Neural cell (in vitro differentiated cells): ENCODE results near the gene MRPL32. TPM values are rescaled to one million over a fixed set of nuclear protein-coding genes. Genes with fewer than 3 reads are reported as not detected.

ENCODE experiments used
- H2AFZ ChIP-seq: fragments of 200-600, 300-800 bp; sonication (generic), shearing (Covaris generic); 2 replicates; pipeline ENCODE4 v1.6.0; 2014; ENCODE audit warnings: low read depth, mild to moderate bottlenecking, antibody characterized with exemption, low read length, moderate library complexity
- H3F3A ChIP-seq: fragments of 200-600 bp; shearing (Covaris generic); 2 replicates; pipeline ENCODE4 v1.6.1; 2016; ENCODE audit warnings: mild to moderate bottlenecking, moderate library complexity, mixed read lengths, antibody characterized with exemption, low read length; ENCODE audit not compliant: insufficient read depth, poor library complexity, severe bottlenecking
- H3K27ac ChIP-seq: fragments of 200-600, 300-800 bp; sonication (generic), shearing (Covaris generic); 2 replicates; pipeline ENCODE4 v1.5.1; 2014; ENCODE audit warnings: mild to moderate bottlenecking, low read length, moderate library complexity
- H3K27me3 ChIP-seq: fragments of 300-800, 200-600 bp; sonication (generic), shearing (Covaris generic); 2 replicates; pipeline ENCODE4 v1.6.0; 2014; ENCODE audit warnings: mild to moderate bottlenecking, low read depth, low read length, moderate library complexity; ENCODE audit not compliant: insufficient read depth
- H3K36me3 ChIP-seq: fragments of 300-800, 200-600 bp; sonication (generic), shearing (Covaris generic); 2 replicates; pipeline ENCODE4 v1.5.1; 2014; ENCODE audit warnings: mild to moderate bottlenecking, antibody characterized with exemption, low read length, moderate library complexity; ENCODE audit not compliant: insufficient read depth
- H3K4me2 ChIP-seq: fragments of 300-800, 200-600 bp; sonication (generic), shearing (Covaris generic); 2 replicates; pipeline ENCODE4 v1.6.0; 2014; ENCODE audit warnings: mild to moderate bottlenecking, low read length
- H3K4me3 ChIP-seq: fragments of 300-800, 200-600 bp; sonication (generic), shearing (Covaris generic); 2 replicates; pipeline ENCODE4 v1.5.1; 2014; ENCODE audit warnings: mild to moderate bottlenecking, low read length, moderate library complexity
- H3K79me2 ChIP-seq: fragments of 200-600 bp; shearing (Covaris generic); replicated peaks from 2 replicates; pipeline ENCODE4 v1.6.0; 2014; ENCODE audit warnings: mild to moderate bottlenecking, low read length, moderate library complexity; ENCODE audit not compliant: insufficient read depth
- H3K9ac ChIP-seq: fragments of 300-800, 200-600 bp; sonication (generic), shearing (Covaris generic); 2 replicates; pipeline ENCODE4 v1.6.1; 2016; ENCODE audit warnings: mild to moderate bottlenecking, low read length, mixed read lengths
- H3K9me2 ChIP-seq: fragments of 200-600 bp; shearing (Covaris generic); 2 replicates; pipeline ENCODE4 v1.6.1; 2016; ENCODE audit warnings: mild to moderate bottlenecking, low read length, mixed read lengths; ENCODE audit not compliant: insufficient read depth
- H3K9me3 ChIP-seq: fragments of 200-600, 300-800 bp; sonication (generic), shearing (Covaris generic); 2 replicates; pipeline ENCODE4 v1.6.1; 2016; ENCODE audit warnings: mild to moderate bottlenecking, mixed run types, low read length, moderate library complexity, mixed read lengths
- H4K20me1 ChIP-seq: fragments of 200-600 bp; shearing (Covaris generic); 2 replicates; pipeline ENCODE4 v1.6.1; 2016; ENCODE audit warnings: mild to moderate bottlenecking, mixed run types; ENCODE audit not compliant: insufficient read depth
- EP300 ChIP-seq: fragments of 450-650 bp; conservative IDR thresholded peaks from 2 replicates; pipeline ENCODE4 v1.6.1; 2014; ENCODE audit warnings: antibody characterized with exemption, mild to moderate bottlenecking, moderate library complexity; ENCODE audit not compliant: poor library complexity, severe bottlenecking
- EZH2 ChIP-seq: fragments of 200-600, 300-800 bp; shearing (Covaris generic), sonication (generic); IDR thresholded peaks from 2 replicates; pipeline ENCODE4 v1.6.1; 2014; ENCODE audit warnings: antibody characterized with exemption, low read length, borderline replicate concordance, mild to moderate bottlenecking; ENCODE audit not compliant: insufficient read depth, poor library complexity, severe bottlenecking
- MXI1 ChIP-seq: fragments of 450-650 bp; conservative IDR thresholded peaks from 2 replicates; pipeline ENCODE4 v1.6.1; 2014; ENCODE audit warnings: antibody characterized with exemption, mild to moderate bottlenecking; ENCODE audit not compliant: poor library complexity, severe bottlenecking
- POLR2AphosphoS5 ChIP-seq: IDR thresholded peaks from 2 replicates; pipeline ENCODE4 v1.6.1; 2012
- RAD21 ChIP-seq: fragments of 450-650 bp; conservative IDR thresholded peaks from 2 replicates; pipeline ENCODE4 v1.6.1; 2014; ENCODE audit warnings: antibody characterized with exemption, mild to moderate bottlenecking, moderate library complexity
- REST ChIP-seq: IDR thresholded peaks from 2 replicates; pipeline ENCODE4 v1.6.1; 2012; ENCODE audit warnings: borderline replicate concordance
- SMC3 ChIP-seq: fragments of 450-650 bp; conservative IDR thresholded peaks from 2 replicates; pipeline ENCODE4 v1.6.1; 2014; ENCODE audit warnings: antibody characterized with exemption, mild to moderate bottlenecking, moderate library complexity; ENCODE audit not compliant: poor library complexity
- TAF1 ChIP-seq: IDR thresholded peaks from 2 replicates; pipeline ENCODE4 v1.6.1; 2012; ENCODE audit warnings: low read depth
- polyA plus RNA-seq: library from polyadenylated mRNA; depleted of rRNA; stranded (reverse); fragments of >200 nt; gene quantifications from 2 replicates; pipeline ENCODE4 v1.2.3, GENCODE V29; 2014
- TF ChIP-seq, protein P1 (sequence below): fragments of 450-650 bp; IDR thresholded peaks from 2 replicates; pipeline ENCODE4 v1.5.1; 2014; ENCODE audit warnings: antibody characterized with exemption, mild to moderate bottlenecking, moderate library complexity; ENCODE audit not compliant: poor library complexity, severe bottlenecking

The MRPL32 gene
- polyA plus RNA-seq, 1 donor from 2014 or later: 193 TPM

GRCh38 chr7:42953994-42954393 is 21.8 kb downstream of the MRPL32 start:
- H3K4me3 ChIP-seq: no peak overlapping the region
- H2AFZ ChIP-seq: no peak overlapping the region
- H3F3A ChIP-seq: no peaks in the 10 kb centered on the region
- H3K9me3 ChIP-seq: no peaks in the 10 kb centered on the region
- no peaks in the 10 kb centered on the region for H4K20me1 ChIP-seq
- H3K36me3 ChIP-seq: no peaks in the 10 kb centered on the region
- no peaks in the 10 kb centered on the region for H3K27me3 ChIP-seq
- H3K9ac ChIP-seq: no peak overlapping the region
- H3K4me2 ChIP-seq: no peak overlapping the region
- H3K27ac ChIP-seq: no peak overlapping the region
- no peaks in the 10 kb centered on the region for H3K9me2 ChIP-seq
- no peaks in the 10 kb centered on the region for H3K79me2 ChIP-seq
- TF ChIP-seq MXI1: no peak
- TF ChIP-seq REST: no peak

- Histone ChIP-seq H3K4me2 (no peak overlapping the region), H3K4me3 (no peak overlapping the region), H3K9ac (no peak overlapping the region), H3K9me2 (no peaks in the 10 kb centered on the region), H2AFZ (no peak overlapping the region), H3K36me3 (no peaks in the 10 kb centered on the region), H4K20me1 (no peaks in the 10 kb centered on the region), H3K79me2 (no peaks in the 10 kb centered on the region), H3F3A (no peaks in the 10 kb centered on the region), H3K9me3 (no peaks in the 10 kb centered on the region), H3K27ac (no peak overlapping the region), H3K27me3 (no peaks in the 10 kb centered on the region)
- TF ChIP-seq EZH2 (no peak), TAF1 (no peak), RAD21 (no peak)
These were observed 23.9 kb downstream of the MRPL32 start for GRCh38 chr7:42956062-42956461.

- Histone ChIP-seq H3F3A (no peaks in the 10 kb centered on the region), H3K9me3 (no peaks in the 10 kb centered on the region), H3K4me2 (no peak overlapping the region), H3K9me2 (no peaks in the 10 kb centered on the region), H4K20me1 (no peaks in the 10 kb centered on the region), H3K79me2 (no peaks in the 10 kb centered on the region), H3K27me3 (no peaks in the 10 kb centered on the region), H3K4me3 (no peak overlapping the region), H3K36me3 (no peaks in the 10 kb centered on the region), H2AFZ (no peak overlapping the region), H3K9ac (no peak overlapping the region), H3K27ac (no peak overlapping the region)
- TF ChIP-seq MXI1 (no peak), EP300 (no peak), REST (no peak), SMC3 (no peak), RAD21 (no peak), POLR2AphosphoS5 (no peak), EZH2 (no peak), TAF1 (no peak)
- TF ChIP-seq, protein P1, sequence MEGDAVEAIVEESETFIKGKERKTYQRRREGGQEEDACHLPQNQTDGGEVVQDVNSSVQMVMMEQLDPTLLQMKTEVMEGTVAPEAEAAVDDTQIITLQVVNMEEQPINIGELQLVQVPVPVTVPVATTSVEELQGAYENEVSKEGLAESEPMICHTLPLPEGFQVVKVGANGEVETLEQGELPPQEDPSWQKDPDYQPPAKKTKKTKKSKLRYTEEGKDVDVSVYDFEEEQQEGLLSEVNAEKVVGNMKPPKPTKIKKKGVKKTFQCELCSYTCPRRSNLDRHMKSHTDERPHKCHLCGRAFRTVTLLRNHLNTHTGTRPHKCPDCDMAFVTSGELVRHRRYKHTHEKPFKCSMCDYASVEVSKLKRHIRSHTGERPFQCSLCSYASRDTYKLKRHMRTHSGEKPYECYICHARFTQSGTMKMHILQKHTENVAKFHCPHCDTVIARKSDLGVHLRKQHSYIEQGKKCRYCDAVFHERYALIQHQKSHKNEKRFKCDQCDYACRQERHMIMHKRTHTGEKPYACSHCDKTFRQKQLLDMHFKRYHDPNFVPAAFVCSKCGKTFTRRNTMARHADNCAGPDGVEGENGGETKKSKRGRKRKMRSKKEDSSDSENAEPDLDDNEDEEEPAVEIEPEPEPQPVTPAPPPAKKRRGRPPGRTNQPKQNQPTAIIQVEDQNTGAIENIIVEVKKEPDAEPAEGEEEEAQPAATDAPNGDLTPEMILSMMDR: no peak
These were observed 27.4 kb downstream of the MRPL32 start for GRCh38 chr7:42959549-42959948.
